ENCODE measurements around the gene COL6A1. TPM values are rescaled to one million over a fixed set of nuclear protein-coding genes. Genes with fewer than 3 reads are reported as not detected.

COL6A1 gene
- total and polyA plus RNA-seq, 2 experiments from 2014 or later: 245 to 605 TPM

GRCh38 chr21:45965084-45965809, 16.3 kb upstream of the COL6A1 start:
- H3K36me3 ChIP-seq: no peaks in the 10 kb centered on the region
- no peak overlapping the region for H3K27ac ChIP-seq
- DNase-seq (ENCODE audit: low read depth in 1 of 2, low spot score in 1 of 2): no peak
- H3K4me3 ChIP-seq: no peak overlapping the region
- peaks cover 3% of the 10 kb centered on the region for H3K4me1 ChIP-seq (ENCODE audit: low read depth)
- TF ChIP-seq CTCF (IDR thresholded peaks at IDR 0.05; ENCODE audit: low read depth, low read length): no peak
- no peaks in the 10 kb centered on the region for H3K9me3 ChIP-seq (ENCODE audit: low read depth)
- no peaks in the 10 kb centered on the region for H3K27me3 ChIP-seq

GRCh38 chr21:45966791-45967394, 14.7 kb upstream of the COL6A1 start:
- Histone ChIP-seq H3K27ac (no peak overlapping the region), H3K36me3 (no peaks in the 10 kb centered on the region), H3K4me3 (no peak overlapping the region), H3K27me3 (no peaks in the 10 kb centered on the region), H3K4me1 (ENCODE audit: low read depth) (peaks cover 9% of the 10 kb centered on the region), H3K9me3 (ENCODE audit: low read depth) (no peaks in the 10 kb centered on the region)
- no peak for DNase-seq (ENCODE audit: low read depth in 1 of 2, low spot score in 1 of 2)
- TF ChIP-seq CTCF (IDR thresholded peaks at IDR 0.05; ENCODE audit: low read depth, low read length): no peak

- H3K36me3 ChIP-seq: no peaks in the 10 kb centered on the region
- no peak for TF ChIP-seq CTCF (IDR thresholded peaks at IDR 0.05; ENCODE audit: low read depth, low read length)
- peaks cover 27% of the 10 kb centered on the region for H3K4me1 ChIP-seq (ENCODE audit: low read depth)
- no peaks in the 10 kb centered on the region for H3K9me3 ChIP-seq (ENCODE audit: low read depth)
- peaks cover 19% of the 10 kb centered on the region for H3K27me3 ChIP-seq
- DNase-seq (ENCODE audit: low read depth in 1 of 2, low spot score in 1 of 2): no peak
- H3K4me3 ChIP-seq: no peak overlapping the region
- H3K27ac ChIP-seq: no peak overlapping the region
Measured at GRCh38 chr21:45969921-45970673, 11.5 kb upstream of the COL6A1 start.

GRCh38 chr21:45970674-45971615, 10.6 kb upstream of the COL6A1 start:
- H3K27me3 ChIP-seq: peaks cover 24% of the 10 kb centered on the region
- H3K27ac ChIP-seq: no peak overlapping the region
- no peaks in the 10 kb centered on the region for H3K9me3 ChIP-seq (ENCODE audit: low read depth)
- no peak overlapping the region for H3K4me3 ChIP-seq
- H3K4me1 ChIP-seq (ENCODE audit: low read depth): peaks cover 31% of the 10 kb centered on the region
- peak; percentile 68 to 82 for DNase-seq (ENCODE audit: low read depth in 1 of 2, low spot score in 1 of 2)
- H3K36me3 ChIP-seq: no peaks in the 10 kb centered on the region
- TF ChIP-seq CTCF (IDR thresholded peaks at IDR 0.05; ENCODE audit: low read depth, low read length): peak; percentile 93

Data from cardiac muscle cell (in vitro differentiated cells and primary cell).